Measurements from ENCODE around the gene SLC9A6. TPM values are rescaled to one million over a fixed set of nuclear protein-coding genes. Genes with fewer than 3 reads are reported as not detected.

The SLC9A6 gene
- total and polyA plus RNA-seq, 2 donors (not counting 3 experiments of a cell fraction or from before 2014, with no cell fraction given), result 8.1 to 15.5 TPM

DNA sequence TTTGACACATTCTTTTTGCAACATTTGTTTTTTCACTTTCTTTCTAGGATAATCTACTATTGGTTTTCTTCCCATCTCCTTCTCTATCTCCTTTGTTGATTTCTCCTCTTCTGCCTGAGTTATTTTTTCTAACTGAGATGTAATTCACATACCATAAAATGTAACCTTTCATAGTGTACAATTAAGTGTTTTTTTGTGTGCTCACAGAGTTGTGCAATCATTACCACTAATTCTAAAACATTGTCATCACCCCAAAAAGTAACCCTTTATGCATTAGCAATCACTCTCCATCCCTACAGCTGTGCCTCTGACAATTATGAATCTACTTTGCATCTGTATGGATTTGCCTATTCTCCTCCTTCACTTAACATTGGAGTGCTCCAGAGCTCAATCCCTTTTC lies 95.5 kb downstream of the SLC9A6 start:
- no peak overlapping the region for H3K27ac ChIP-seq (ENCODE audit: insufficient read depth, low read depth, low read length)
- no peak overlapping the region for H3K9ac ChIP-seq (replicated peaks; ENCODE audit: extremely low read depth, insufficient read depth, low read length)
- POLR2A ChIA-PET, result no interaction called here
- no peak overlapping the region for H3K4me3 ChIP-seq (replicated peaks in 1 of 3; ENCODE audit: insufficient read depth in 1 of 3, low read depth in 1 of 3, low read length in 3 of 3)
- FAIRE-seq (no peak), DNase-seq (ENCODE audit: low read depth, low spot score) (no peak)
- H3K36me3 ChIP-seq (ENCODE audit: control insufficient read depth in 2 of 2, extremely low read depth in 1 of 2, insufficient read depth in 2 of 2, low read length in 2 of 2), result no peaks in the 10 kb centered on the region
- BruUV-seq (replicated peaks), result no TSS peak
- no peak overlapping the region for H2AFZ ChIP-seq (ENCODE audit: low read depth, low read length)
- H3K4me1 ChIP-seq (ENCODE audit: control insufficient read depth, extremely low read depth, insufficient read depth, low read length), result no peaks in the 10 kb centered on the region
- CTCF ChIA-PET, result no interaction called here
- no peak for TF ChIP-seq FOS (IDR thresholded peaks at IDR 0.05; ENCODE audit: borderline replicate concordance, insufficient read depth, low read length)
- TF ChIP-seq POLR2AphosphoS5 (IDR thresholded peaks at IDR 0.05; ENCODE audit: insufficient read depth, low read depth, low read length), result no peak
- TF ChIP-seq MYC (IDR thresholded peaks at IDR 0.05; ENCODE audit: low read depth, low read length), result no peak
- TF ChIP-seq EZH2 (IDR thresholded peaks at IDR 0.05; ENCODE audit: borderline replicate concordance, low read depth, low read length, severe bottlenecking), result no peak
- TF ChIP-seq, protein P1, sequence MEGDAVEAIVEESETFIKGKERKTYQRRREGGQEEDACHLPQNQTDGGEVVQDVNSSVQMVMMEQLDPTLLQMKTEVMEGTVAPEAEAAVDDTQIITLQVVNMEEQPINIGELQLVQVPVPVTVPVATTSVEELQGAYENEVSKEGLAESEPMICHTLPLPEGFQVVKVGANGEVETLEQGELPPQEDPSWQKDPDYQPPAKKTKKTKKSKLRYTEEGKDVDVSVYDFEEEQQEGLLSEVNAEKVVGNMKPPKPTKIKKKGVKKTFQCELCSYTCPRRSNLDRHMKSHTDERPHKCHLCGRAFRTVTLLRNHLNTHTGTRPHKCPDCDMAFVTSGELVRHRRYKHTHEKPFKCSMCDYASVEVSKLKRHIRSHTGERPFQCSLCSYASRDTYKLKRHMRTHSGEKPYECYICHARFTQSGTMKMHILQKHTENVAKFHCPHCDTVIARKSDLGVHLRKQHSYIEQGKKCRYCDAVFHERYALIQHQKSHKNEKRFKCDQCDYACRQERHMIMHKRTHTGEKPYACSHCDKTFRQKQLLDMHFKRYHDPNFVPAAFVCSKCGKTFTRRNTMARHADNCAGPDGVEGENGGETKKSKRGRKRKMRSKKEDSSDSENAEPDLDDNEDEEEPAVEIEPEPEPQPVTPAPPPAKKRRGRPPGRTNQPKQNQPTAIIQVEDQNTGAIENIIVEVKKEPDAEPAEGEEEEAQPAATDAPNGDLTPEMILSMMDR (IDR thresholded peaks at IDR 0.05; ENCODE audit: extremely low read depth in 1 of 2, insufficient read depth in 1 of 2, low read depth in 1 of 2, low read length in 2 of 2), result no peak
- TF ChIP-seq POLR2A (IDR thresholded peaks at IDR 0.05; ENCODE audit: low read depth, low read length), result no peak
- TF ChIP-seq, protein P2, sequence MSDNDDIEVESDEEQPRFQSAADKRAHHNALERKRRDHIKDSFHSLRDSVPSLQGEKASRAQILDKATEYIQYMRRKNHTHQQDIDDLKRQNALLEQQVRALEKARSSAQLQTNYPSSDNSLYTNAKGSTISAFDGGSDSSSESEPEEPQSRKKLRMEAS (IDR thresholded peaks at IDR 0.05; ENCODE audit: insufficient read depth, insufficient read length), result no peak
- no peak for TF ChIP-seq GATA2 (IDR thresholded peaks at IDR 0.05; ENCODE audit: insufficient read depth, insufficient read length, low read depth, low read length)
- TF ChIP-seq JUN (IDR thresholded peaks at IDR 0.05; ENCODE audit: borderline replicate concordance, insufficient read depth, insufficient read length, low read depth), result no peak
- H3K27me3 ChIP-seq (ENCODE audit: control insufficient read depth in 2 of 2, insufficient read depth in 2 of 2, low read length in 2 of 2), result no peaks in the 10 kb centered on the region
- H3K4me2 ChIP-seq (ENCODE audit: insufficient read depth, low read length), result no peak overlapping the region
- dilution Hi-C loops (cut with MboI; ENCODE audit: extremely low pct_ligation_motif_present, low sequenced_read_pairs) (no loop called here), intact Hi-C loops (cut with micrococcal nuclease) (no loop called here)
- H3K79me2 ChIP-seq (ENCODE audit: control insufficient read depth, insufficient read depth, low read length), result no peaks in the 10 kb centered on the region
- H4K20me1 ChIP-seq (replicated peaks; ENCODE audit: control insufficient read depth, extremely low read depth, insufficient read depth, low read length), result no peaks in the 10 kb centered on the region
- H3K9me3 ChIP-seq (replicated peaks; ENCODE audit: control insufficient read depth, insufficient read depth, low read length), result no peaks in the 10 kb centered on the region
- H3K9me1 ChIP-seq (replicated peaks; ENCODE audit: control insufficient read depth, extremely low read depth, insufficient read depth, low read length), result no peaks in the 10 kb centered on the region

Data from endothelial cell of umbilical vein (primary cell).